Caco-2 (cell line): ENCODE data around the gene ICAM3. TPM values are rescaled to one million over a fixed set of nuclear protein-coding genes. Genes with fewer than 3 reads are reported as not detected.
"Not testable (repeated sequence)": the region's sequence is repeated elsewhere in the genome, so short reads cannot be mapped to it uniquely, and the experiment has no call there.

Source experiments
- BruUV-seq: library from RNA; stranded (reverse); fragments of 400-500 nt; replicated peaks from 2 replicates; lab custom pipeline; 2021; lab: Mats Ljungman, UMichigan
- CTCF ChIA-PET: fragments of 300-600 bp; sonication (Branson Sonifier 250); formaldehyde crosslinking; loops from one replicate; lab custom pipeline; 2022; ENCODE audit warnings: antibody characterized with exemption; lab: Charles Lee
- POLR2A ChIA-PET: fragments of 300-600 bp; sonication (Branson Sonifier 250); formaldehyde crosslinking; loops from one replicate; lab custom pipeline; 2022; ENCODE audit warnings: antibody characterized with exemption; lab: Charles Lee
- DNase-seq, 2 experiments: peaks; one replicate each; pipeline versions ENCODE4 v3.0.0 to v3.0.0-alpha.2; 2020 to 2022
- H3K27me3 ChIP-seq: replicated peaks from 2 replicates; pipeline ENCODE4 v1.6.0; 2011; ENCODE audit warnings: low read length; ENCODE audit not compliant: control insufficient read depth, insufficient read depth
- H3K36me3 ChIP-seq: 2 replicates; pipeline ENCODE4 v1.5.1; 2011; ENCODE audit warnings: low read length; ENCODE audit not compliant: control insufficient read depth, insufficient read depth
- H3K4me1 ChIP-seq: fragments of 250-450 bp; sonication (Bioruptor Pico); 2 replicates; pipeline ENCODE4 v1.5.1; 2020; ENCODE audit warnings: mild to moderate bottlenecking
- H3K4me3 ChIP-seq: 2 replicates; pipeline ENCODE4 v1.5.1; 2011; ENCODE audit warnings: low read depth, mild to moderate bottlenecking, control low read depth, low read length
- H3K9me3 ChIP-seq: fragments of 250-450 bp; sonication (Bioruptor Pico); 2 replicates; pipeline ENCODE4 v1.5.1; 2020; ENCODE audit warnings: mild to moderate bottlenecking, moderate library complexity
- H3K27ac Mint-ChIP-seq: one replicate; pipeline ENCODE4 v1.8.0; 2022; ENCODE audit warnings: mixed read lengths; ENCODE audit not compliant: unreplicated experiment
- H3K27me3 Mint-ChIP-seq: one replicate; pipeline ENCODE4 v1.8.0; 2022; ENCODE audit warnings: mixed read lengths; ENCODE audit not compliant: insufficient read depth, unreplicated experiment
- H3K36me3 Mint-ChIP-seq: one replicate; pipeline ENCODE4 v1.8.0; 2022; ENCODE audit warnings: mild to moderate bottlenecking, mixed read lengths; ENCODE audit not compliant: insufficient read depth, unreplicated experiment
- H3K4me1 Mint-ChIP-seq: one replicate; pipeline ENCODE4 v1.8.0; 2022; ENCODE audit warnings: low read depth, mixed read lengths; ENCODE audit not compliant: unreplicated experiment
- H3K4me3 Mint-ChIP-seq: one replicate; pipeline ENCODE4 v1.8.0; 2022; ENCODE audit warnings: mild to moderate bottlenecking, moderate library complexity, mixed read lengths; ENCODE audit not compliant: unreplicated experiment
- H3K9me3 Mint-ChIP-seq: one replicate; pipeline ENCODE4 v1.8.0; 2022; ENCODE audit warnings: mixed read lengths; ENCODE audit not compliant: unreplicated experiment
- CTCF ChIP-seq, 2 experiments: fragments of 200-600 bp in 1 of 2; IDR thresholded peaks; 1 replicate in 1 of 2; 2 replicates in 1 of 2; pipeline versions ENCODE4 v1.5.1 to v1.8.0; 2011 to 2022; ENCODE audit warnings: antibody characterized with exemption in 1 of 2, control low read depth in 1 of 2, inconsistent platforms in 1 of 2, low read depth in 1 of 2, low read length in 1 of 2, mild to moderate bottlenecking in 1 of 2, moderate library complexity in 1 of 2; ENCODE audit not compliant: insufficient read depth in 1 of 2, severe bottlenecking in 1 of 2, unreplicated experiment in 1 of 2
- intact Hi-C: fragments of 100-400 bp; cut with micrococcal nuclease; formaldehyde crosslinking; loops from one replicate; pipeline ENCODE4 v1.10.0; 2022; ENCODE audit not compliant: unreplicated experiment
- total RNA-seq: library from RNA; stranded (reverse); gene quantifications from 2 replicates; pipeline ENCODE4 v1.2.3, GENCODE V29; 2022

Gene ICAM3
- total RNA-seq, 1 experiment from 2014 or later, result 9.8 TPM

- Mint-ChIP-seq H3K4me1 (peaks cover 8% of the 10 kb centered on the region), H3K27ac (no peak overlapping the region), H3K27me3 (no peaks in the 10 kb centered on the region), H3K4me3 (no peak overlapping the region), H3K9me3 (no peaks in the 10 kb centered on the region), H3K36me3 (peaks cover 29% of the 10 kb centered on the region)
- TF ChIP-seq CTCF (IDR thresholded peaks at IDR 0.05; ENCODE audit: insufficient read depth in 1 of 2, low read depth in 1 of 2, low read length in 1 of 2, severe bottlenecking in 1 of 2, unreplicated experiment in 1 of 2), result no peak
- DNase-seq, result no peak
- H3K4me1 ChIP-seq, result peaks cover 8% of the 10 kb centered on the region
- ChIA-PET POLR2A (no interaction called here), CTCF (no interaction called here)
- H3K9me3 ChIP-seq, result no peaks in the 10 kb centered on the region
- H3K27me3 ChIP-seq, result no peaks in the 10 kb centered on the region
- no TSS peak for BruUV-seq
- intact Hi-C loops, result no loop called here
- H3K4me3 ChIP-seq, result no peak overlapping the region
- H3K36me3 ChIP-seq, result peaks cover 1% of the 10 kb centered on the region; the same call in 1 of the 2 replicates
Observed at GRCh38 chr19:10374931-10375330, 35.5 kb upstream of the ICAM3 start.

- no peak overlapping the region for H3K27ac Mint-ChIP-seq
- TF ChIP-seq CTCF (IDR thresholded peaks at IDR 0.05; ENCODE audit: insufficient read depth in 1 of 2, low read depth in 1 of 2, low read length in 1 of 2, severe bottlenecking in 1 of 2, unreplicated experiment in 1 of 2), result no peak
- H3K9me3 Mint-ChIP-seq, result no peaks in the 10 kb centered on the region
- BruUV-seq, result no TSS peak
- no peaks in the 10 kb centered on the region for H3K27me3 Mint-ChIP-seq
- intact Hi-C loops, result no loop called here
- no peak overlapping the region for H3K4me3 Mint-ChIP-seq
- DNase-seq, result no peak
- H3K9me3 ChIP-seq, result no peaks in the 10 kb centered on the region
- ChIA-PET CTCF (interaction anchor here (0.9 kb wide), 1 partner anchor 16 kb away, joined by 3 read pairs; no protein-coding TSS in a partner anchor), POLR2A (no interaction called here)
- no peak overlapping the region for H3K4me3 ChIP-seq
- no peaks in the 10 kb centered on the region for H3K4me1 Mint-ChIP-seq
- H3K27me3 ChIP-seq, result no peaks in the 10 kb centered on the region
- H3K4me1 ChIP-seq, result no peaks in the 10 kb centered on the region
- peaks cover 37% of the 10 kb centered on the region for H3K36me3 Mint-ChIP-seq
- H3K36me3 ChIP-seq, result peaks cover 4% of the 10 kb centered on the region; the same call in 1 of the 2 replicates
Observed at GRCh38 chr19:10372690-10373089, 33.3 kb upstream of the ICAM3 start.

- BruUV-seq, result no TSS peak
- intact Hi-C loops, result no loop called here
- H3K4me3 ChIP-seq, result no peak overlapping the region
- no peak for TF ChIP-seq CTCF (IDR thresholded peaks at IDR 0.05; ENCODE audit: insufficient read depth in 1 of 2, low read depth in 1 of 2, low read length in 1 of 2, severe bottlenecking in 1 of 2, unreplicated experiment in 1 of 2)
- H3K9me3 ChIP-seq, result no peaks in the 10 kb centered on the region
- Mint-ChIP-seq H3K9me3 (no peaks in the 10 kb centered on the region), H3K27me3 (no peaks in the 10 kb centered on the region), H3K36me3 (peaks cover 44% of the 10 kb centered on the region), H3K4me3 (no peak overlapping the region), H3K27ac (no peak overlapping the region), H3K4me1 (no peaks in the 10 kb centered on the region)
- no peak for DNase-seq
- ChIA-PET CTCF (interaction anchor here (0.8 kb wide), 1 partner anchor 12 kb away, joined by 3 read pairs; the partner anchor contains the start of gene TYK2), POLR2A (interaction anchor here (0.6 kb wide), 1 partner anchor 35 kb away, joined by 6 read pairs; no protein-coding TSS in a partner anchor)
- no peaks in the 10 kb centered on the region for H3K4me1 ChIP-seq
- no peaks in the 10 kb centered on the region for H3K27me3 ChIP-seq
- peaks cover 4% of the 10 kb centered on the region for H3K36me3 ChIP-seq
Observed at GRCh38 chr19:10368101-10368803, 28.8 kb upstream of the ICAM3 start.

- H3K9me3 Mint-ChIP-seq, H3K4me3 ChIP-seq, BruUV-seq, H3K4me1 Mint-ChIP-seq, H3K36me3 ChIP-seq, H3K4me1 ChIP-seq, H3K27me3 ChIP-seq, H3K4me3 Mint-ChIP-seq, H3K27me3 Mint-ChIP-seq, intact Hi-C loops, H3K27ac Mint-ChIP-seq, DNase-seq, POLR2A ChIA-PET, H3K9me3 ChIP-seq: not testable (repeated sequence)
- CTCF ChIA-PET, result interaction anchor here (1.0 kb wide), 1 partner anchor 21 kb away, joined by 3 read pairs; no protein-coding TSS in a partner anchor
- H3K36me3 Mint-ChIP-seq, result peaks cover 44% of the 10 kb centered on the region
Observed at GRCh38 chr19:10366950-10367512, 27.6 kb upstream of the ICAM3 start.
